GM20000 (cell line): ENCODE data around the gene ARSG.
"Not testable (repeated sequence)": the region's sequence is repeated elsewhere in the genome, so short reads cannot be mapped to it uniquely, and the experiment has no call there.

Experiments used
- DNase-seq: peaks from one replicate; pipeline ENCODE4 v3.0.0; 2012; ENCODE audit warnings: low spot score
- TF ChIP-seq, protein P1 (sequence below): IDR thresholded peaks from 2 replicates; pipeline ENCODE4 v1.5.1; 2012; ENCODE audit warnings: mild to moderate bottlenecking, control low read depth; ENCODE audit errors: extremely low read depth, missing control alignments

The ARSG gene

DNA sequence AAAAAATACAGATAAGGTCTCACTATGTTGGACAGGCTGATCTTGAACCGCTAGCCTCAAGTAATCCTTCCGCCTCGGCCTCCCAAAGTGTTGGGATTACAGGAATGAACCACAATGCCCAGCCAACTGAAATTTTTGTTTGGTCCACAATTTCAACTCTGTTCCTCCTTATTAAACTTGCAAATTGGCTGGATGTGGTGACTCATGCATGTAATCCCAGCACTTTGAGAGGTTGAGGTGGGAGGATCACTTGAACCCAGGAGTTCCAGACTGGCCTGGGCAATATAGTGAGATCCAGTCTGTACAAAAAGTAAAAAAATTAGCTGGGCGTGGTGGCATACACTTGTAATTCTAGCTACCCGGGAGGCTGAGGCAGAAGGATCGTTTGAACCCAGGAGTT is 13.4 kb downstream of the ARSG start:
- TF ChIP-seq, protein P1, sequence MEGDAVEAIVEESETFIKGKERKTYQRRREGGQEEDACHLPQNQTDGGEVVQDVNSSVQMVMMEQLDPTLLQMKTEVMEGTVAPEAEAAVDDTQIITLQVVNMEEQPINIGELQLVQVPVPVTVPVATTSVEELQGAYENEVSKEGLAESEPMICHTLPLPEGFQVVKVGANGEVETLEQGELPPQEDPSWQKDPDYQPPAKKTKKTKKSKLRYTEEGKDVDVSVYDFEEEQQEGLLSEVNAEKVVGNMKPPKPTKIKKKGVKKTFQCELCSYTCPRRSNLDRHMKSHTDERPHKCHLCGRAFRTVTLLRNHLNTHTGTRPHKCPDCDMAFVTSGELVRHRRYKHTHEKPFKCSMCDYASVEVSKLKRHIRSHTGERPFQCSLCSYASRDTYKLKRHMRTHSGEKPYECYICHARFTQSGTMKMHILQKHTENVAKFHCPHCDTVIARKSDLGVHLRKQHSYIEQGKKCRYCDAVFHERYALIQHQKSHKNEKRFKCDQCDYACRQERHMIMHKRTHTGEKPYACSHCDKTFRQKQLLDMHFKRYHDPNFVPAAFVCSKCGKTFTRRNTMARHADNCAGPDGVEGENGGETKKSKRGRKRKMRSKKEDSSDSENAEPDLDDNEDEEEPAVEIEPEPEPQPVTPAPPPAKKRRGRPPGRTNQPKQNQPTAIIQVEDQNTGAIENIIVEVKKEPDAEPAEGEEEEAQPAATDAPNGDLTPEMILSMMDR: no peak
- no peak for DNase-seq

- TF ChIP-seq, protein P1: no peak
- DNase-seq: no peak
These were observed 13.8 kb downstream of the ARSG start for GRCh38 chr17:68305142-68305541.

- TF ChIP-seq, protein P1: no peak
- no peak for DNase-seq
These were observed 15.5 kb downstream of the ARSG start for GRCh38 chr17:68306819-68307218.

GRCh38 chr17:68307443-68307842 is 16.1 kb downstream of the ARSG start:
- DNase-seq: no peak
- TF ChIP-seq, protein P1: no peak

GRCh38 chr17:68308486-68308885 is 17.2 kb downstream of the ARSG start:
- not testable (repeated sequence) for DNase-seq

GRCh38 chr17:68309066-68309670 is 17.9 kb downstream of the ARSG start:
- not testable (repeated sequence) for DNase-seq

DNA sequence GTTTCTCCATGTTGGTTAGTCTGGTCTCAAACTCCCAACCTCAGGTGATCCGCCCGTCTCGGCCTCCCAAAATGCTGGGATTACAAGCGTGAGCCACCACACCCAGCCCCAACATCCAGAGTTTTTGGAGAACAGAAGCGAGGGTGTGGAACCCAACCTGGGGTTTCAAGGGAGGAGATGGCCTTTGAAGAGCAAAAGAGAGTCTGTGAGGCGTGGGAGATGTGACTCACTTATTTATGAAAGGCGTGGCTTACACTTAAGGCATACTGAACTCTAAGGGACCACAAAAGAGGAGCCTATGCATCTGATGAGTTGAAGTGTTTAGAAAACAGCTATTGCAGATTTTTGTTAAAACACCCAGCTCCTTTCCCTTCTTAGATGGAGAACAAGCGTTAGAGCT is 18.9 kb downstream of the ARSG start:
- TF ChIP-seq, protein P1: no peak
- DNase-seq: no peak

DNA sequence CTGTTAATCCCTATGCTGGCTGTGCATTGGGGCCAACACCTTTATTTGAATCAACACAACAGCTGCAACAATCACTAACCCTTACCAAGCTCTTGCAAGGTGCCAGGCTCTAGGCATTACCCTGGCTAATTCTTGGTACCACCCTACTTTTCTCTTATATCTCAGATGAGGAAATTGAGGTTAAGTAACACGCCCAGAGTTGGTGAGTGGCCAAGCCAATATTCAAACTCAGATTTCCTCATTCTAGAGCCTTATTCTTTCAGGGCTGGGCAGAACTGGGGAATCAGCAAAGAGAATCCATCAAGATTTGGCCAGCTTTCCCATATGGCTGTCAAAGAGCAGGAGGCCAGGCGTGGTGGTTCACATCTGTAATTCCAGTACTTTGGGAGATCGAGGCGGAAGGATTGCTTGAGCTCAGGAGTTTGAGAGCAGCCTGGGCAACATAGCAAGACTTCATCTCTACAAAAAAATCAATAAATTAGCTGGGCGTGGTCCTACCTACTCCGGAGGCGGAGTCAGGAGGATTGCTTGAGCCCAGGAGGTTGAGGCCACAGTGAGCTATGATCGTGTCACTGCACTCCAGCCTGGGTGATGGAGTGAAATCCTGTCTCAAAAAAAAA is 23.7 kb downstream of the ARSG start:
- TF ChIP-seq, protein P1: no peak
- no peak for DNase-seq

DNA sequence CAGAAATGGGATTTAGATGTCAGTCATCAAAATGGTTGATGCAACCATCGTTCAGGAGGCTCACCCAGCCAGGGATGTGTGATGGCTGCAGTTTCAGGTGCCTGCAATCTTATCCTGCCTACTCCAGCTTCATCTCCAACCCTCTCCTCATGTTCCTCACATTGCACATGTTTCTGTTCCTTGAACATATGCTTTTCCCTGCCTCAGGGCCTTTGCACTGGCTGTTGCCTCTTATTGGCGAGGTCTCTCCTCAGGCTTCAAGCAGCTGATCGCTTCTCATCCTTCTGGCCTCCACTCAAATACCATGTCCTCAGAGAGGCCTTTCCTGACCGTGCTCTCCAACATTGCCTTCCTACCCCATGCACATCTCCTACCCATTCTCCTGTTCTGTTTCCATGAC is 24.6 kb downstream of the ARSG start:
- TF ChIP-seq, protein P1: no peak
- no peak for DNase-seq
